Activated CD4-positive, alpha-beta T cell treated with anti-CD3 and anti-CD28 coated beads, Interleukin-2, amount 50 U/mL, for 16 hours (primary cell): Measurements from ENCODE around the gene ADGRL3.
"Not testable (repeated sequence)": the region's sequence is repeated elsewhere in the genome, so short reads cannot be mapped to it uniquely, and the experiment has no call there.

Experiments used
- DNase-seq: peaks from one replicate; pipeline ENCODE4 v3.0.0-alpha.2; 2020

ADGRL3 gene

DNA sequence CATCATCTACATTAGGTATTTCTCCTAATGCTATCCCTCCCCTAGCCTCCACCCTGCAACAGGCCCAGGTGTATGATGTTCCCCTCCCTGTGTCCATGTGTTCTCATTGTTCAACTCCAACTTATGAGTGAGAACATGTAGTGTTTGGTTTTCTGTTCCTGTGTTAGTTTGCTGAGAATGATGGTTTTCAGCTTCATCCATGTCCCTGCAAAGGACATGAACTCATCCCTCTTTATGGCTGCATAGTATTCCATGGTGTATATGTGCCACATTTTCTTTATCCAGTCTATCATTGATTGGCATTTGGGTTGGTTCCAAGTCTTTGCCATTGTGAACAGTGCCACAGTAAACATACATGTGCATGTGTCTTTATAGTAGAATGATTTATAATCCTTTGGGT is 7.0 kb downstream of the ADGRL3 start:
- not testable (repeated sequence) for DNase-seq

DNA sequence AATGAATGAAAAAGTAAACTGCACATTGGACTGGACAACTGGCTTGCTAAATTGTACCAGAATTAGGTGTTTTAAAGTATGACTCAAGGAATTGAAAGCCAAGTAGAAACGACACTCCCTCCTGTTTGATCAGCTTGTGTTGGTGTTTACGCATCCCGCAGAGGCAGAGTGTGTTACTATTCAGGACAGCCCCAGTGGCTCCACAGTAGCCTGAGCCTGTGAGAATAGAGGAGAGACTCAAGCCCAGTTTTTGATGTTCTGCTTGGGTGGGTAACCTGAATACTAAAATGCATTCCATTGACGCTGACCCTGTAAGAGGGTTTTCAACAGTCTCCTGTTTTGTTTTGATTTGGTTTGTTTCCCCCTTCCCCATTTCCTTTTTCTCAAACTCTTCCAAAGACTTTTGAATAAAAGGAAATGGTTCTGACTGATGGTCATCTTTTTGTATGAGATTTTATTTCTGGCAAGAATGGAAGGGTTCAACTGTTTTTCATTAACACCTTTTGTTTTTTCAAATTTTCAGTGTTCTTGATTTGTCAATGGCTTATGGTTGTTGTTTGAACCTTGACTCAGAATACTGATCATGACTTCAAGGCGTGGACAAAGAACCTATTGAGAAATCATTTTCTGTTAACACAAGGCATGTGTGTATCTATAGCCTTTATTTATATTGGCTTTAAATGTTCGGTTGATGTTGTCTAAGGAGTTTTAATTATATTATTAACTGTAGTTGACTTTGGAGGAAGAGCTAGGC is 10.2 kb downstream of the ADGRL3 start:
- no peak for DNase-seq

DNA sequence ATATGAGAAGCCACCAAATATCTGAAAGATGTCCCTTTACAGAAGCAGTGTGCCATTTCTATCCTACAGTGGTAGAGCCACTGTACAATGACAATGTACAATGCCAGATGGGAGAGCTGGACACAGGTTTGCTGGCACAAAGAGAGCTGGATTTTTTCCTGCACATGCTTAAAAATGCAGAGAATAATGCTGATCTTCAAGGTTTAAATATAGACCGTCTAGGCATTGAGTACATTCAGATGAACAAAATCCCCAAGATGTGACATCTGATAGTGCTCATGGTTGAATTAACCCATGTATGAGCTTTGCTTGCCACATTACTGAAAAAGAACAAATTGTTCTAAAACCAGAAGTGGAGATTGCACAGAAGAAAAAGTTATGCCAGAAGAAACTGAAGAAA is 11.7 kb downstream of the ADGRL3 start:
- no peak for DNase-seq

DNA sequence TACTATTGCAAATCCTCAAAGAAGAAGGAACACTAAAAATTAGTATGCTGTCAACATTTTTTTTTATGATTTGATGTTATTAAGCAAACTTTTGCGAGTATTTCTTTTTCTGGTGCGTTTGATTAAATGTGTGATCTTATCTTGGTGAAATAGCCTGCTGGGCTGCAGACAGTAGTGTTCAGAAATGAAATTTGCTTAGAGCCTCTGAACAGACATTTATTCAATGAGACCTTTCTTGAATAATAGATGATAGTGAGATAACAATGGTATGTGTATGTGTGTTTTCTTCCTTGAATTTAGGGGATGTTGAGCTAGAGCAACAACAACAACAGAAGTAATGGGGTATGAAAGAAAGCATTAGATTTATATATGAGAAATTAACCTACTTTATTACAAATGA is 12.7 kb downstream of the ADGRL3 start:
- DNase-seq: no peak

DNA sequence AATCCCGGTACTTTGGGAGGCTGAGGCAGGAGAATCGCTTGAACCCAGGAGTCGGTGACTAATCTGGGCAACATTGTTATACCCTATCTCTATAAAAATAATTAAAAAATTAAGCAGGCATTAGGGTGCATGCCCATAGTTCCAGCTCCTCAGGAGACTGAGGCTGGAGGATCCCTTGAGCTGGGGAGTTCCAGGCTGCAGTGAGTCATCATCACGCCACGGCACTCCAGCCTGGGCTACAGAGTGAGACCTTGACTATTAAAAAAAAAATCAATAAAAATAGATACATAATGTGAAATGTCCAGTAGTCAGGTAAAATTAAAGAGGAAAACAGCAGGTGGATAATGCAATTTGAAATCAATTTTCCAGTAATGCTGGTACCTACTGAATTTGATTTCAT is 14.6 kb downstream of the ADGRL3 start:
- no peak for DNase-seq

DNA sequence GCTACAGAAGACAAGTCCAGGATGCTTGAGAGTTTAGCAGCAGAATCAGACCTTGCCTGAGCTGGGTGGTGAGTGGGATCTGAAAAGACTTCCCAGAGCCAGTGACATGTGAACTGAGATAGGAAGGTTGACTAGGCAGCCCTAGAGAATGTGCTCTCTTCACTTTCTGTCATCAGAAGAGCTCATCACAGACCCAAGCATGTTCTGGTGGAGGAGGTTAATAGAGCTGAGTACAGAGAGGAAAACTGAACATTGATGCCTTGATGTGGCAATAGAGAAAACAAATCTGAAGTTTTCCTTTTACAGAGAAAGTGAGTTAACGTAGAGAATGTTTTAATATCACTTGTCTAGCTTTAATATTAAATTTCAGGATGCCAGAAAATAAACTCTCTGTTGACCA is 17.1 kb downstream of the ADGRL3 start:
- DNase-seq: no peak

DNA sequence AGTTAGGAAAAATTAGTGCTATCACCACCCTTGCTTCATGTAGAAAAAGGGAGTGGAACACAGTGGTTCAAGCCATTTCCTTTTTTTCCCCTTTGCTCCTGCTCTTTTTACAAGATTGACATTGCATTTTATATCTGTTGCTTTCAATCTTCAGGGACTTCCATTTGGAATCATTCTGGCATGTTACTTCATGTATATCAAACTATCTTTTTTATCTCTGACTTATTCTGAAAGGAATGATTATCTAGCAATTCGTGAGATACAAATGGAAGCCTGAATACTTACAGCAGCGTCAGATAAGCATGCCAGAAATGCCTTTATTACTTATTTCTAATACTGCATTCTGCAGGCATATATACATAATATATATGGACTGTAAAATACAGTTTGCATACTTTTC is 20.4 kb downstream of the ADGRL3 start:
- no peak for DNase-seq

DNA sequence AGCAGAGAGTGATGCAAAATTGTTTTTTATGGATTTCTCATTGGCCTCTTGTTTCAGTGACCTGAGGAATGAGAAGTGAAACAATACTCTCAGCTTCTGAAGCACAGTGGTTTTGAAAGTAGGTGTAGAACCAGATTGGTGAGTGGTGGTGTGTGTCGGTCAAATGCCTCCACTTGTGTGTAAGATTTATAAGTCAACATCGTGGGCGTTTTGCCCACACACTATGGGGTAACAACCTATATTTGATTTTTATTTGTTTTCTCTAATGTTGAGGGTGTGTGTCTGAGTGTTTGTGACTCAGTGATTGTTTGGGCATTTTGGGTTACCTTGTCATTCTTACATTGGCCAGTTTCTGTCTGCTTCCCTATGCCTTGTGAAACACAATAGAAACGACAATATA is 23.3 kb downstream of the ADGRL3 start:
- no peak for DNase-seq

DNA sequence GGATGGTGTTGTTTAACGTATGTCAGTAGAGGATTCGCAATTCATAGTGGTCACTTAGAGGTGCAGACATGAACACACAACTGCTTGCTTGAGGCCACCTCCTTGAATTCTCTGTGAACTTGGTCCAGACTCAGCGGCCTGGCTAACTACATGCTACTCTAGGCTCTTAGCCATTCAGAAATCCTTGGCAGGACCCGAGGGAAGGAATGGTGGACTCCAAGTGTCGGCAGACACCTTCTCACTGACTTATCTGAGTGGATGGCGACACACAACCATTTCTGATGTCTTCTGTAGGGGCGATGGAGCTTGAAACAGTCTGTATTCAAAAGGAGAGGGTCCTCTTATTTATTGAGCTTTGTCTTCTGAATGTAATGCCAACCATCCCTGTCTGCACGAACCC is 24.4 kb downstream of the ADGRL3 start:
- DNase-seq: no peak

DNA sequence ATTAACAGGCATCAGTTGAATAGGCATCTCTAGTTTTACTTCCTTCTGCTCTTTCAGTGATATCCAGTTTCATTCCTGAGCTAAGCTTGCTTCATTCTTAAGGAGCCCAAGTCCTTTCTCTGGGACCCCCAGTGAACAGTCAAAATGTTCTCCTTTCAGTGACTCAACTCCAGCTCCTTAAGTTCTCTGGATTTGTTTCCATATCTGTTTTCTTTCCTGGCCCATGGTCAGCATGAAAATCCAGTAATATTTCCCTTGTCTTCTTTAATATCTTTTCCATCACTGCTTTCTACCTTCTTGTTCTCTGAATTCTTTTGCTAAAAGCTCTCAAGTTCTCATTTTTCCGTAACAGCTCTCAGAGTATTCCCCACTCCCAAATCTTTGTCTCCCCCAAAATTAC is 25.5 kb downstream of the ADGRL3 start:
- no peak for DNase-seq

DNA sequence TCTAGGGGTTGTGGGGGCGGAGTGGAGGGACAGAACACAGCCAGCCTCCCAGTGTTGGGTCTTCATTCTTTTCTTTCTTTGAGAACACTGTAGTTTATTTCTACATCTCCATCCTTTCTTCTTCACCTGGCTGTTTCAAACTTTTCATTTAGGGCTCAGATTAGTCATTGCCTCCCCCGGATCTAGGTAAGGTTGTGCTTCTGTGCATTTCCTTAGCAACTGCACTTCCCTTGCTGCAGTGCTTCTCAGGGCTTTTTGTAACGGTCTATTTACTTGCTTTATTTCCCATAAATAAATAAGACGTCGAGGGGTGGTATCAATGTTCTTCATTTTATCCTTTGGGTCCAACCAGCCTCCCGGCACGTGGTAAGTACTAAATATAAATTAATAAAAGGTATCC is 31.3 kb downstream of the ADGRL3 start:
- DNase-seq: no peak

DNA sequence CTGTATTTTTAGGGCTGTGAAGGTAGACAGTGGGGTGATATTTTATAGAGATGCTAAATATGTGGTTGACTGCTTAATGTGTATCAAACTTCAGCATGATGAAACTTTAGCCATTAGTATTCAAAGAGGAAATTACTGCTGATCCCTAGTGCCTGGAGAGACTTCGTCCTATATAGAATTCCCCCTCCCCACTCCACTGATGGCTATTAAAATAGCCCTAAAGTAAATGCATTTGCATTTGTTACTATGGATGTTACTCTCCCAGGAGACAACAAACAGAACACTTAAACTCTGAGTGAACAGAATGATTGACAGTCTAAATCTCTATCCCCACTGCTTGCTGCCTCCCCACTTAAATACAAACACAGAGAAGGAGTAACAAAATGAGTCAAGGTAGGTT is 39.1 kb downstream of the ADGRL3 start:
- DNase-seq: no peak

DNA sequence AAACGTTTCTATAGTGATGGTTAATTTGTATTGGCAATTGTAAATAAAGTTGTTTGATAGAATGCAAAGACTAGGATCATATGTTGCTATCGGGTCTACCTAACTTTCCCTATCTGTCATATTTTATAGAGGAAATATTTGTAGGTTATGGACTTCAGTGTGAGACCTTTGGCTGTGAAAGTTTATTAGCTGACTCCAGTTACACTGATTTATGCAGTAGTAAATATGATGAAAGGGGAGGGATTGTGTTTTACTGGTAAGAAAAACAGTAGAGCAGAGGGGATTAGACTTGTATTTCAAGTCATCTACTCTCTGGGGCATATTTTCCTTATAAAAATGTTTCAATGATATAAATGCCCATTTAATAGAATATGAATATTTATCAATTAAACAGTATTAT is 43.8 kb downstream of the ADGRL3 start:
- no peak for DNase-seq

DNA sequence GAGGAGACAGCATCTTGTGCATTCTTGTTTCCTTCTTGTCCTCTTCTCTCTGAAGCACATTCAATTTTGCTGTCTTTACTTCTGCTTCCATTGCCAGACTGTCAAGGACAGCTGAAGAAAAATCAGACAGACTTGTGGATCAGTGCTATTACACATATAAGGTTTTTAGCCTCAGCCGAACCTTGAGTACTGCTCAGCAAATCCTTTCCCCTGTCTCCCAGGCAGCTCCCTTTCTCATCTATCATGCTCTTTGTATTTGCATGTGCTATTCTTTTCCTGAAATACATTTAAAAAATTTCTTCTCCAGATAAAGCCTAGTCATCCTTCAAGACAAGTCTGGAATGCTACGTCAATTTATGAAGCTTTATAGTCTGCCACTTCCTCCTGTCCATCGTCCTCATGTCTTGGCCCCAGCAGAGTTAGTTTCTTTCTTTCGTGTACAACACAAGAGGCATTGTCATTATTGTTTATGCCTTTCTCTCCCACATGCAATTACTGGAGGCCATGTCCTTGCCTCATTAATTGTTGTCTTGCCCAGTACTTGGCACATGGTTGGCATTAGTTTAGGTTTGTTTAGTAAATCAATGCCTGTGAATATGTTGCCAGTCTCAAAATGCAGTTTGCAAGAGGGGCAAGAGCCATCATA is 45.1 kb downstream of the ADGRL3 start:
- no peak for DNase-seq

DNA sequence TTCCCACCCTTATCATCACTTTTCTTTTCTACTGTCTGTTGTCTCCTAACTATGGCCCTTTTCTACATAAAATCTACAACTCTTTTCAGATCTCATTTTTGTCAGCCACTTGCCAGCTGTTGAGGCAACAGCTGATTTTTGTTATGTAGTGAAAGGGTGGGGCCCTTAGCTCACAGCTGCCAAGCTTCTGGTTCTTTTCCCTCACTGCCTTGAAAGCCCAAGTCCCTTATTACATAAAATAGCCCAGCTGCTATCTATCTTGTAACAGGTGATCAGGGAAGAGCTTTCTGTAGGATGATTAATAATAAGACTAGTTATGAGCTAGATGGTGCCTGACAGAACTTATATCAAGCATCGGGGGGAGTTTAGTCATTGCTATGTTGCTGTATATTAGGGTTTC is 45.9 kb downstream of the ADGRL3 start:
- DNase-seq: no peak

DNA sequence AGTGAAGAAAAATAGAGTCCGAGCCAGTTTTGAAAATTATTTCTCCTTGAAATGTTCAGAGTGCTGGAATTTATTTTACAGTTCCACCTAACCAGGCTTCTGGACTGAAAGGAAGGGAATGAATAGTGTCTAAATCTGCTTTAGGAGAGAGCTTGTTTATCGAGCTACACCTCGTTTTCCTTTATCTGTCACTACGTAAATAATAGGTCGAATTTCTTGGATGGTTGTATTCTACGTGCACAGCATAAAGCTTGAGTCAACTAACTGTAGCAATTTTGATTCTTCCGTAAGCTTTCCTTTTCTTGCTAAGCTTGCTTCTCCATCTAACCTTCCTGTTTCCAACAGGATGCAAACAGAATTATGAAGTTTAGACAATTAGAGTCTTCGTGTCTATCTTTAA is 48.6 kb downstream of the ADGRL3 start:
- DNase-seq: no peak

DNA sequence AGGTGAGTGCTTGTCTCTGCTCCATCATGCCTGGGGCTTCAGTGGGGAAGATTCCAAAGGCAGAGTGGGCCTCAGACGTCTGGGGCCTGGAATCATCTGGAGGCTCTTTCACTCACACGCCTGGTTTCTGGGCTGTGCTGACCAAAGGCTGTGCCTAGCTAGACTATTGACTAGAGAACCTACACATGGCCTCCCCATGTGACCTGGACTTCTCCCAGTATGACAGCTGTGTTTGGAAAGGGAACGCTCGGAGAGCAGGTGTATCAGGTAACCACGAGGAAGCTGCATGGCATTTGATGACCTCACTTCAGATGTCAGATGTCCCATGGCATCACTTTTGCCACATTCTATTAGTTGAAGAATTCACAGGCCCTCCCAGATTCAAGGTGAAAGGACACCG is 51.0 kb downstream of the ADGRL3 start:
- no peak for DNase-seq

DNA sequence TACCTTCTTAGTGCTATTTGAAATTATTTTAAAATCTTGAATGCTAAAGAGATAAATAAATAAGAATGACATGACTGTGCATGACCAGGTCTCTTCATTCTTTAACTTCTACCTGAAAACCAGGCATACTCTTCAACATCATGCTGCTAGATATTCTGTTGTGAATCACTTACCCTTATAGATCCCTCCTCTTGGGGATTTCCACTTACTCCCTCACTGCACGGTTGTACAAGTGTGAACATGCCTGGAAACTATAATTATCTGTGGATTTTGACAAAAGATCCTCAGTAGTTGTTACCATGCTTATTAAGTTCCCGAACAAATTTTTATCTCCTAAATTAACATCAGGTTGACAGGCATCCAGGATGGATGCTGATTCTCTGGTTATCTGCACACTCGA is 54.3 kb downstream of the ADGRL3 start:
- DNase-seq: no peak

DNA sequence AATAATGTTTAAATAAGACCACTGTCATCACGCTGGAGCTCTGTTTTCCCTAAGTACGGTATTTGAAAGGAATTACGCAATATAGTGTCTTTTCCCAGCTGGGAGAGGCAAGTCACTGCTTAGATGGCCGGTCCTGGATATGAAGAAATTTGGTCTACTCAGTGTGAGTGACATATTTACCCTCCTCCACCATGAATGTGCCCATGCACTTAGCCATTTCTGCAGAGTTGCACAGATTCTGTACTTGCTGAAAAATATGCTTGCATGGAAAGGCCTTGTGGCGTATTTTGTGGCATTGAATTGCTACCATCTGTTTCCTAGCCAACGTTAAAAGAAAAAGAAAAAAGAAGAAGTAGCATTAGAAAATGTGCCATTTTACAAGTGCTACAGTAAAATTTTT is 73.1 kb downstream of the ADGRL3 start:
- DNase-seq: no peak

DNA sequence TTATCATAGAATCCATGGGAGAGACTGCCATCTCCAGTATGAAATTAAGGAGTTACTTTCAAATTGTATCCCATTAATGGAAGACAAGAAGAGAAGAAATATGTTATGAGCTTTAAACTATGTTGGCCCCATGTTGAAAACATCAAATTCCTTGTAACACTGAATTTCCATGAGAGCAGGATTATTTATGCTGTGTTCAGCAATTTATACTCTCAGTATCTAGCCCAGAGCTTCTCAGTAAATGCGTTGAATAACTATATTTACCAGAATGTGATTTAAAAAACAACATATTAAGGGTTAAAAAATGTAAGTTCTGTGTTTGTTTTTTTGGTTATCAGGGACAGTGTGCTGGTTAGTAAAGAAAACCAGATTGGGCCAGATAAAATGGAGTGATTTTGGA is 74.2 kb downstream of the ADGRL3 start:
- no peak for DNase-seq

DNA sequence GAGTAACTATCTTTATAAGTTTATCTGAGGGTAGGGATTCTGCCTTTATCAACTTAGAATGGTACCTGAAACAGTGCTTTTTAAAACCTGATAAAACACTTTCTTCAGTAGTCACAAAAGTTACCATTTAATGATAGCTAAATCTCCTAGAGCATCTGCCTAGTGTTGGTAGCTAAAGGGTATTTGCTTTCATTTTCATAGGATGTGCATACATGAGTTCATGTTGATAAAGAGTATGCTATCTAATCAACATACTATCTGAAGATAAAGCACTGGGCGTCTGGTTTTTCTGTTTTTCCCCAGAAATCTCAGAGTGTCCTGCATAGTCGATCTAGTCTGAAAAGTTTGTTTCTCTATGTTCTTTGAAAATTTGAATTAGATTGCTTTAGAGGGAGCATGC is 75.1 kb downstream of the ADGRL3 start:
- no peak for DNase-seq

DNA sequence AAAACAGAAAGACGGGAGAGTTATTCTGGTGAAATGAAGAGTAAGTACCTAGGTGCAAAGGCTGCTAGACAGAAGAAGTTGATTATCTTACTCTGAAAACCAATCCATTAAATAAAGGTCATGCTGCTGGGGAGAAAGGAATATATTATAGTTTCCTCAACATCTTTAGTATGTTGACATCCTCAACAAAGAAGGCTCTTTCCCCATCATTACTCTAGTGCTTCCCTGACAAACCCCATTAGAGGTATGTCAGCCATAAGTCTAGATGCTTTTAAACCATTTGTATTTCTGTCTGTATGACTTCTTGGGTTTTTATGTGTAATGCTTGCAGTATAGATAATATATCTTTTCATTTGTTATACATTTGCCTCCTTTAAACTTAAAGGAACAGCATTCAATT is 75.9 kb downstream of the ADGRL3 start:
- no peak for DNase-seq

DNA sequence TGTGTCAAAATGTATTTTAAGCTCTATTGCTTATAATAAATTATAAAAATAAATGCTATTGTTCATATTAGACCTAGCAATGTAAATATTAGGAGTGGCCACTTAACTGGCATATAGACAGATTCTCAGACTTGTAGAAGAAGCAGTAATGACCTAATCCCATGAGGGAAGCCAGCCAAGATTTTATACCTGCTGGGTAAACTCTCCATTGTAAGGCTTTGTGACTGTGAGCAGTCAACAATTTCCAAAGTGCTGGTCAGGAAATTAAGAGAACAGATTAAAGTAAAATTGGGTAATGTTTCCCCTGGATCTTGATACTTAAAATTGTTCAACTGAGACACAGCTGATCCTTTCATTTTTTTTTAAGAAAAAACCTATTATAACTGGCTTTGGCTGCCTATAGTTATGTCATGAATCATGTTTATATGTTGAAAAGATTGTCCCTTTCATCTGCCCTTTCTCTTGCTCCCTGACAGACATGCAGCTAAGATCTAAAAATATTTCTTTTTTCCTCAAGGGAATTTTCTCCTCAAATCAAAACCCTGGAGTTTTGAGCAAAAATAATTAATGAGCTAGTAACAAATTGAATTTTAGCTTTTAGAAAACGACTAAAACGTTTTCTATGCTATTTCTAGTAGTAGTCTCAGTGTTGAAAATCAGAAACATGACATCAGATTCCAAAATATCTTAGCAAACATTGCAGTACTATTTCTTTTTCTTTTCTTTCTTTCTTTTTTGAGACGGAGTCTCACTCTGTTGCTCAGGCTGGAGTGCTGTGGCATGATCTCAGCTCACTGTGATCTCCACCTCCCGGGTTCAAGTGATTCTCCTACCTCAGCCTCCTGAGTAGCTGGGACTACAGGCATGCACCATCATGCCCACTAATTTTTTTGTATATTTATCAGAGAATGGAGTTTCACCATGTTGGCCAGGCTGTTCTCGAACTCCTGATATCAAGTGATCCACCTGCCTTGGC is 77.9 kb downstream of the ADGRL3 start:
- no peak for DNase-seq

DNA sequence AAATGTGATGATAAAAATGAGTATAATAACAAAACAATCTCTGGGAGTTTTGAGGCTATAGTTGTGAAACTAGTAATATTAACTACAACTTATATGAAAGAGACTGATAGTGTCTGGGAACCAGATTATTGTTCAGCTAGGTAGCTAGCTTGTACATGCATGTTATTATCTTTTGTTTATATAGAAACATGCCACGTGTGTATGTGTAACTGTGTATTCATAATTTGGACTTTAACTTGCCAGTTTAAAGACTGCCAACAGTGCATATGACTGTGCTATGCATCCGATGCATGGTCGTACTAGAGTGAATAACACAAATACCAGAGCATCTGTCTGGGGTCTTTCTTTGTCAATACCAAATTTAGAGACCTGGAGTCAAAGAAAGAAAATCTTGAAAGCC is 92.2 kb downstream of the ADGRL3 start:
- no peak for DNase-seq
